ENCODE measurements around the gene MYCBPAP. TPM values are rescaled to one million over a fixed set of nuclear protein-coding genes. Genes with fewer than 3 reads are reported as not detected.

MYCBPAP gene
- total RNA-seq, 1 experiment from 2014 or later = 2.7 TPM

DNA sequence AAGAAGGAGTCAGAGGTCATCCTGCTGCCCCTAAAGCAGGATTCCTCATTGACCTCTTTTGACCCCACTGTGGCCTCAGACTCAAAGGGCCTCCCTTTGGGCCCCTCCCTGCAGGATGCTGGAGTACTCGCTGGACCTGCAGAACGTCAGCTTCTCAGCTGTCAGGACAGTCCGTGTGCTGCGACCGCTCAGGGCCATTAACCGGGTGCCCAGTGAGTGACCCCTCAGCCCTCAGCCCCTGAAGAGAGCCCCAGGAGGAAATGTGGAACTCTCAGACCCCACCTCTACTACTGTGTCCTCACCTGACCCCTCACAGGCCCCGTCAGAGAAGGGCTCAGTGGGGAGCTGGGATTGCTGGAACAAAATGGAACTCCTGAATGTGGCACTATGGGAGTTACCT, 61.4 kb downstream of the MYCBPAP start:
- H3K36me3 ChIP-seq (ENCODE audit: control insufficient read depth, insufficient read depth, low read length) = no peaks in the 10 kb centered on the region
- CTCF ChIA-PET = interaction anchor here (0.8 to 1.0 kb wide), 2 partner anchors 19 to 58 kb away, joined by 4 to 5 read pairs; no protein-coding TSS in a partner anchor
- Mint-ChIP-seq H3K36me3 (ENCODE audit: insufficient read depth, unreplicated experiment) (no peaks in the 10 kb centered on the region), H3K9me3 (ENCODE audit: unreplicated experiment) (no peaks in the 10 kb centered on the region), H3K27me3 (ENCODE audit: insufficient read depth, unreplicated experiment) (peaks cover 6% of the 10 kb centered on the region), H3K4me3 (ENCODE audit: unreplicated experiment) (no peak overlapping the region), H3K4me1 (ENCODE audit: low read depth, unreplicated experiment) (no peaks in the 10 kb centered on the region), H3K27ac (ENCODE audit: unreplicated experiment) (no peak overlapping the region)
- H3K4me1 ChIP-seq = no peaks in the 10 kb centered on the region
- no peak for DNase-seq
- H3K27me3 ChIP-seq (replicated peaks; ENCODE audit: control insufficient read depth, insufficient read depth, low read length) = peaks cover 3% of the 10 kb centered on the region; the same call in 1 of the 2 replicates
- BruUV-seq (replicated peaks) = no TSS peak
- TF ChIP-seq CTCF (IDR thresholded peaks at IDR 0.05; ENCODE audit: insufficient read depth in 1 of 2, low read depth in 1 of 2, low read length in 1 of 2, severe bottlenecking in 1 of 2, unreplicated experiment in 1 of 2) = no peak
- POLR2A ChIA-PET = interaction anchor here (0.6 kb wide), 1 partner anchor 19 kb away, joined by 3 read pairs; no protein-coding TSS in a partner anchor
- no peak overlapping the region for H3K4me3 ChIP-seq (ENCODE audit: low read depth, low read length)
- no peaks in the 10 kb centered on the region for H3K9me3 ChIP-seq
- intact Hi-C loops (cut with micrococcal nuclease; ENCODE audit: unreplicated experiment) = no loop called here

DNA sequence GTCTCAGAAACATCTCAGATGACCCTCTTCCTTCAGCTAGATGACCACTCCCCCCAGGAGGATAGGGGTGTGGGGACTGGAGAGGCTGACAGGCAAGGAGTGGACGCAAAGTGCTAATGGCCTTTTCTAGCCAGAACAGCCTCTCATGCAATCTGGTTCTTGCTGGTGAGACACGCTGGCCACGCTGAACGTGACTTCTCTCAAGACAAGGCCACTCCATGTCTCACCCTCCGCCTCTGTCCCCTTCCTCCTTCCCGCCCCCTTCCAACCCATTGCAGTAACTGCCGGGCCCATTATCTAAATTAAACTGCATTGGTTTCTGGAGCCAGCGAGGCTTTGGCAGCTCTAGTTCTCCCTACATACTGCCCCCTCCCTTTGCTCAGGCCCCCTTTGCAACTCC, 61.8 kb downstream of the MYCBPAP start:
- BruUV-seq (replicated peaks) = no TSS peak
- Mint-ChIP-seq H3K9me3 (ENCODE audit: unreplicated experiment) (no peaks in the 10 kb centered on the region), H3K36me3 (ENCODE audit: insufficient read depth, unreplicated experiment) (no peaks in the 10 kb centered on the region), H3K27ac (ENCODE audit: unreplicated experiment) (no peak overlapping the region), H3K27me3 (ENCODE audit: insufficient read depth, unreplicated experiment) (peaks cover 6% of the 10 kb centered on the region), H3K4me3 (ENCODE audit: unreplicated experiment) (no peak overlapping the region), H3K4me1 (ENCODE audit: low read depth, unreplicated experiment) (no peaks in the 10 kb centered on the region)
- intact Hi-C loops (cut with micrococcal nuclease; ENCODE audit: unreplicated experiment) = no loop called here
- Histone ChIP-seq H3K36me3 (ENCODE audit: control insufficient read depth, insufficient read depth, low read length) (no peaks in the 10 kb centered on the region), H3K4me1 (no peaks in the 10 kb centered on the region), H3K9me3 (no peaks in the 10 kb centered on the region), H3K4me3 (ENCODE audit: low read depth, low read length) (no peak overlapping the region), H3K27me3 (replicated peaks; ENCODE audit: control insufficient read depth, insufficient read depth, low read length) (peaks cover 3% of the 10 kb centered on the region; the same call in 1 of the 2 replicates)
- ChIA-PET CTCF (interaction anchor here (0.8 to 1.0 kb wide), 3 partner anchors 15 to 58 kb away, joined by 3 to 5 read pairs (median 4); no protein-coding TSS in a partner anchor), POLR2A (interaction anchor here (0.6 kb wide), 1 partner anchor 20 kb away, joined by 3 read pairs; no protein-coding TSS in a partner anchor)
- no peak for DNase-seq
- TF ChIP-seq CTCF (IDR thresholded peaks at IDR 0.05; ENCODE audit: insufficient read depth in 1 of 2, low read depth in 1 of 2, low read length in 1 of 2, severe bottlenecking in 1 of 2, unreplicated experiment in 1 of 2) = no peak

DNA sequence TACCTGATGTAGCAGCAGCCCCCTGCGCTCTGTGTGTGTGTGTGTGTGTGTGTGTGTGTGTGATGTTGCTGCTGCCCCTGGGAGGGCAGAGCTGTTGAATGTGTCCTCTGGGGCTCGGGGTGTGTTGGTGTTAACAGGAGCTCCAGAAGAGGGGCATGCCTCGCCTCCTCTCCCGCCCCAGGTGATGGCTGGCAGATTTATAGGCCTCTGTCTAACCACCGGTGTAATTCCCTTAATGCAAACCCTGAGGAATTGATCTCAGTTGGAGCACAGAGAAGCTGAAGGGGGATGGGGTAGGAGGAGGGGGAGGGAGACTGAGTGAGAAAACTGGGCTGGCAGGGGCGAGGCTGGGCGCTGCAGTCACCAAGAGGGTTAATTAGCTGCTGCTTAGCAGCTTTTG, 62.3 kb downstream of the MYCBPAP start:
- H3K9me3 ChIP-seq = no peaks in the 10 kb centered on the region
- H3K36me3 ChIP-seq (ENCODE audit: control insufficient read depth, insufficient read depth, low read length) = no peaks in the 10 kb centered on the region
- H3K4me1 ChIP-seq = no peaks in the 10 kb centered on the region
- ChIA-PET CTCF (interaction anchor here (0.6 to 1.0 kb wide), 2 partner anchors 9 to 14 kb away, joined by 3 read pairs; no protein-coding TSS in a partner anchor), POLR2A (no interaction called here)
- Mint-ChIP-seq H3K4me3 (ENCODE audit: unreplicated experiment) (no peak overlapping the region), H3K36me3 (ENCODE audit: insufficient read depth, unreplicated experiment) (no peaks in the 10 kb centered on the region), H3K27ac (ENCODE audit: unreplicated experiment) (no peak overlapping the region), H3K4me1 (ENCODE audit: low read depth, unreplicated experiment) (no peaks in the 10 kb centered on the region), H3K9me3 (ENCODE audit: unreplicated experiment) (no peaks in the 10 kb centered on the region), H3K27me3 (ENCODE audit: insufficient read depth, unreplicated experiment) (peaks cover 6% of the 10 kb centered on the region)
- no peak for TF ChIP-seq CTCF (IDR thresholded peaks at IDR 0.05; ENCODE audit: insufficient read depth in 1 of 2, low read depth in 1 of 2, low read length in 1 of 2, severe bottlenecking in 1 of 2, unreplicated experiment in 1 of 2)
- intact Hi-C loops (cut with micrococcal nuclease; ENCODE audit: unreplicated experiment) = no loop called here
- no TSS peak for BruUV-seq (replicated peaks)
- no peak for DNase-seq
- H3K4me3 ChIP-seq (ENCODE audit: low read depth, low read length) = no peak overlapping the region
- peaks cover 3% of the 10 kb centered on the region; the same call in 1 of the 2 replicates for H3K27me3 ChIP-seq (replicated peaks; ENCODE audit: control insufficient read depth, insufficient read depth, low read length)
